Fibroblast of lung (primary cell): ENCODE results near the gene CACNB4. TPM values are rescaled to one million over a fixed set of nuclear protein-coding genes. Genes with fewer than 3 reads are reported as not detected.

Experiments
- DNase-seq, 2 donors: peaks; one replicate each; pipeline versions ENCODE4 v3.0.0 to v3.0.0-alpha.2; 2010; ENCODE audit warnings: low read depth in 2 of 2
- H2AFZ ChIP-seq: 2 replicates; pipeline ENCODE4 v1.5.1; 2012; ENCODE audit warnings: low read length, control low read depth, inconsistent platforms
- H3K27ac ChIP-seq: 2 replicates; pipeline ENCODE4 v1.5.1; 2011; ENCODE audit warnings: low read length, control low read depth; ENCODE audit not compliant: insufficient read depth
- H3K27me3 ChIP-seq: 2 replicates; pipeline ENCODE4 v1.5.1; 2011; ENCODE audit warnings: mild to moderate bottlenecking, low read length; ENCODE audit not compliant: control insufficient read depth, insufficient read depth
- H3K36me3 ChIP-seq: 2 replicates; pipeline ENCODE4 v1.5.1; 2011; ENCODE audit warnings: low read length; ENCODE audit not compliant: control insufficient read depth, insufficient read depth
- H3K4me1 ChIP-seq: 2 replicates; pipeline ENCODE4 v1.5.1; 2011; ENCODE audit warnings: low read length; ENCODE audit not compliant: control insufficient read depth, insufficient read depth; ENCODE audit errors: extremely low read depth
- H3K4me2 ChIP-seq: 2 replicates; pipeline ENCODE4 v1.5.1; 2011; ENCODE audit warnings: low read length, control low read depth; ENCODE audit not compliant: insufficient read depth; ENCODE audit errors: extremely low read depth
- H3K4me3 ChIP-seq, 4 experiments: fragments of 200-600 bp in 1 of 4; sonication (generic) in 1 of 4; replicated peaks in 1 of 4; 2 replicates each; pipeline ENCODE4 v1.5.1; 2011 to 2016; ENCODE audit warnings: low read length in 4 of 4, low read depth in 3 of 4, mild to moderate bottlenecking in 3 of 4, control low read depth in 2 of 4, inconsistent platforms in 1 of 4, mixed read lengths in 1 of 4; ENCODE audit not compliant: insufficient read depth in 1 of 4; ENCODE audit errors: control extremely low read depth in 1 of 4
- H3K79me2 ChIP-seq: 2 replicates; pipeline ENCODE4 v1.5.1; 2012; ENCODE audit warnings: mild to moderate bottlenecking, low read length, inconsistent platforms; ENCODE audit not compliant: control insufficient read depth, insufficient read depth
- H3K9ac ChIP-seq: 2 replicates; pipeline ENCODE4 v1.5.1; 2011; ENCODE audit warnings: mild to moderate bottlenecking, low read length, control low read depth; ENCODE audit not compliant: insufficient read depth
- H3K9me3 ChIP-seq: 2 replicates; pipeline ENCODE4 v1.5.1; 2012; ENCODE audit warnings: low read depth, low read length; ENCODE audit not compliant: control insufficient read depth, insufficient read depth
- H4K20me1 ChIP-seq: 2 replicates; pipeline ENCODE4 v1.5.1; 2011; ENCODE audit warnings: low read length; ENCODE audit not compliant: control insufficient read depth, insufficient read depth; ENCODE audit errors: extremely low read depth
- EZH2 ChIP-seq: IDR thresholded peaks from 2 replicates; pipeline ENCODE4 v1.5.1; 2012; ENCODE audit warnings: low read length, control low read depth, mild to moderate bottlenecking; ENCODE audit errors: missing control alignments
- polyA plus RNA-seq, 2 donors: library from polyadenylated mRNA; depleted of rRNA in 1 of 2; stranded (reverse) in 1 of 2; unstranded in 1 of 2; fragments of >200 nt; gene quantifications; 2 replicates each; pipeline ENCODE4 v1.2.1, GENCODE V29; 2011 to 2012; ENCODE audit warnings: missing spikeins in 1 of 2
- total RNA-seq: library from RNA; depleted of rRNA; stranded (reverse); fragments of >200 nt; gene quantifications from 2 replicates; pipeline ENCODE4 v1.2.1, GENCODE V29; 2014
- TF ChIP-seq, protein P1 (sequence below), 2 donors: IDR thresholded peaks in 1 of 2; conservative IDR thresholded peaks in 1 of 2; 1 replicate in 1 of 2; 2 replicates in 1 of 2; pipeline ENCODE4 v1.5.1; 2011 to 2012; ENCODE audit warnings: low read length in 2 of 2, control low read depth in 1 of 2, inconsistent platforms in 1 of 2, low read depth in 1 of 2, mild to moderate bottlenecking in 1 of 2

The CACNB4 gene
- total and polyA plus RNA-seq, 2 donors (not counting 1 experiment from before 2014, with no cell fraction given) = 0.66 to 2.5 TPM

DNA sequence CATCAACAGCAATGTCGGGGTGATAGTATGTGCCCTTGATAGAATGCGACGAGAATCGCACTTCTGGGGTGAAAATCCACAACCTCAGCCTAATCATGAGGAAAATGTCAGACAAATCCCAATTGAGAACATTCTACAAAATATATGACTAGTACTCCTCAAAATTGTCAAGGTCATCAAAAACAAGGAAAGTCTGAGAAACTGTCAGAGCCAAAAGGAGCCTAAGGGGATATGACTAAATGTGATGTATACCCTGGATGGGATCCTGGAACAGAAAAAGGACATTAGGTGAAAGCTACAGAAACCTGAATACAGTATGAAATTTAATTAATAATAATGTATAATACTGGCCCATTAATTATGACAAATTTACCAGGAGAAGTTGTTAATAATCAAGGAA, 7.6 kb upstream of the CACNB4 start:
- Histone ChIP-seq H4K20me1 (no peaks in the 10 kb centered on the region), H3K4me3 (no peak overlapping the region), H3K36me3 (no peaks in the 10 kb centered on the region), H2AFZ (no peak overlapping the region), H3K4me1 (no peaks in the 10 kb centered on the region), H3K79me2 (no peaks in the 10 kb centered on the region), H3K9ac (no peak overlapping the region), H3K27me3 (peaks cover under 1% of the 10 kb centered on the region), H3K9me3 (no peaks in the 10 kb centered on the region), H3K4me2 (no peak overlapping the region), H3K27ac (no peak overlapping the region)
- no peak for DNase-seq
- TF ChIP-seq EZH2 = no peak
- TF ChIP-seq, protein P1, sequence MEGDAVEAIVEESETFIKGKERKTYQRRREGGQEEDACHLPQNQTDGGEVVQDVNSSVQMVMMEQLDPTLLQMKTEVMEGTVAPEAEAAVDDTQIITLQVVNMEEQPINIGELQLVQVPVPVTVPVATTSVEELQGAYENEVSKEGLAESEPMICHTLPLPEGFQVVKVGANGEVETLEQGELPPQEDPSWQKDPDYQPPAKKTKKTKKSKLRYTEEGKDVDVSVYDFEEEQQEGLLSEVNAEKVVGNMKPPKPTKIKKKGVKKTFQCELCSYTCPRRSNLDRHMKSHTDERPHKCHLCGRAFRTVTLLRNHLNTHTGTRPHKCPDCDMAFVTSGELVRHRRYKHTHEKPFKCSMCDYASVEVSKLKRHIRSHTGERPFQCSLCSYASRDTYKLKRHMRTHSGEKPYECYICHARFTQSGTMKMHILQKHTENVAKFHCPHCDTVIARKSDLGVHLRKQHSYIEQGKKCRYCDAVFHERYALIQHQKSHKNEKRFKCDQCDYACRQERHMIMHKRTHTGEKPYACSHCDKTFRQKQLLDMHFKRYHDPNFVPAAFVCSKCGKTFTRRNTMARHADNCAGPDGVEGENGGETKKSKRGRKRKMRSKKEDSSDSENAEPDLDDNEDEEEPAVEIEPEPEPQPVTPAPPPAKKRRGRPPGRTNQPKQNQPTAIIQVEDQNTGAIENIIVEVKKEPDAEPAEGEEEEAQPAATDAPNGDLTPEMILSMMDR (conservative IDR thresholded peaks at IDR 0.05 in 1 of 2, IDR thresholded peaks at IDR 0.05 in 1 of 2; ENCODE audit: low read depth in 1 of 2, low read length in 2 of 2) = no peak

DNA sequence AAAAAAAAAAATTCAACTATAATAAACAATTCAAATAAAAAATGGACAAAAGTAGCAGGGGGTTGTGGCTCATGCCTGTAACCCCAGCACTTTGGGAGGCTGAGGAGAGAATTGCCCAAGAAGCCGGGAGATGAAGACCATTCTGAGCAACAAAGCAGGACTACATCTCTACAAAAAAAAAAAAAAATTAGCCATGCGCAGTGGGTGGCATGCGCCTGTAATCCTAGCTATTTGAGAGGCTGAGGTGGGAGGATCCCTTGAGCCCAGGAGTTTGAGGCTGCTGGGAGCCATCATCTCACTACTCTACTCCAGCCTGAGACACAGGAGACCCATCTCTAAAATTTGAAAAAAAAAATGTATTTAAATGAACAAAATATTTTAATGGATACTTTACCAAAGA, 4.4 kb upstream of the CACNB4 start:
- no peaks in the 10 kb centered on the region for H3K9me3 ChIP-seq
- no peaks in the 10 kb centered on the region for H3K36me3 ChIP-seq
- H3K4me1 ChIP-seq = peaks cover 4% of the 10 kb centered on the region
- no peak for TF ChIP-seq EZH2
- TF ChIP-seq, protein P1 (conservative IDR thresholded peaks at IDR 0.05 in 1 of 2, IDR thresholded peaks at IDR 0.05 in 1 of 2; ENCODE audit: low read depth in 1 of 2, low read length in 2 of 2) = no peak
- no peaks in the 10 kb centered on the region for H3K79me2 ChIP-seq
- H2AFZ ChIP-seq = no peak overlapping the region
- no peak overlapping the region for H3K4me3 ChIP-seq
- H4K20me1 ChIP-seq = peaks cover 2% of the 10 kb centered on the region
- no peak for DNase-seq
- H3K27ac ChIP-seq = no peak overlapping the region
- no peak overlapping the region for H3K4me2 ChIP-seq
- peaks cover 21% of the 10 kb centered on the region for H3K27me3 ChIP-seq
- no peak overlapping the region for H3K9ac ChIP-seq

DNA sequence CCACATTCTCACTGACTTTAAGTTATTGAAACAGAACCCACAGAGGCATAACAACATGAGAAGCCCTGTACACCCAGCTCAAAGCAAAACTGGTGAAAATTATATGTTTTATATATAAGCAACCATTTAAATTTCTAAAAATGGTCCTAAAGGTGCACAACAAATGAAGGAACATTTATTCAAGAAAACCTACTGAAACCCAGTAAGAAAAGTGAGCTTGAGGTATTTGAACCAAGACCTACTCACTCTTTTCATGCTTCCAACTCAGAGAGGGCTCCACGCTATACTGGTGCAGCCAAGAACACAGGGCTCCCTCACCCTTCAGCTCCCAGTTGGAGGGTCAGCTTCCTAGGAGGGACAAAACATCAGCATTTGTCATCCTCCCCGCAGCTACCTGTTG, 2.1 kb upstream of the CACNB4 start:
- peaks cover 21% of the 10 kb centered on the region for H3K27me3 ChIP-seq

More for the DNA sequence above, 2.1 kb upstream of the CACNB4 start:
- Histone ChIP-seq H3K4me2 (no peak overlapping the region), H3K9ac (no peak overlapping the region), H3K36me3 (no peaks in the 10 kb centered on the region), H3K4me1 (peaks cover 7% of the 10 kb centered on the region), H3K4me3 (no peak overlapping the region), H3K79me2 (no peaks in the 10 kb centered on the region), H2AFZ (no peak overlapping the region), H3K27ac (no peak overlapping the region), H3K9me3 (no peaks in the 10 kb centered on the region), H4K20me1 (peaks cover 2% of the 10 kb centered on the region)
- TF ChIP-seq EZH2 = no peak
- TF ChIP-seq, protein P1 (conservative IDR thresholded peaks at IDR 0.05 in 1 of 2, IDR thresholded peaks at IDR 0.05 in 1 of 2; ENCODE audit: low read depth in 1 of 2, low read length in 2 of 2) = no peak
- DNase-seq = no peak
